ENCODE measurements around the gene LRRFIP1. TPM values are rescaled to one million over a fixed set of nuclear protein-coding genes. Genes with fewer than 3 reads are reported as not detected.

LRRFIP1 gene
- total RNA-seq, 4 donors from 2014 or later, result 51.5 to 95.4 (median 65.6) TPM

- H3K27ac ChIP-seq, result no peak overlapping the region
- H3K9me3 ChIP-seq, result no peaks in the 10 kb centered on the region
- 63 to 78% methylated on average over 2 of the region's 2 CpGs for WGBS, 2 donors
- no peaks in the 10 kb centered on the region for H3K4me1 ChIP-seq
- no peak for TF ChIP-seq POLR2A (IDR thresholded peaks at IDR 0.05)
- TF ChIP-seq EP300 (IDR thresholded peaks at IDR 0.05), result no peak
- no peak for TF ChIP-seq CTCF (IDR thresholded peaks at IDR 0.05)
- H3K36me3 ChIP-seq, result no peaks in the 10 kb centered on the region
- H3K4me3 ChIP-seq, result no peak overlapping the region
- DNase-seq (ENCODE audit: low spot score in 2 of 2), result no peak
- no peaks in the 10 kb centered on the region for H3K27me3 ChIP-seq
These were observed 193.0 kb downstream of the LRRFIP1 start for GRCh38 chr2:237820421-237820820.

DNA sequence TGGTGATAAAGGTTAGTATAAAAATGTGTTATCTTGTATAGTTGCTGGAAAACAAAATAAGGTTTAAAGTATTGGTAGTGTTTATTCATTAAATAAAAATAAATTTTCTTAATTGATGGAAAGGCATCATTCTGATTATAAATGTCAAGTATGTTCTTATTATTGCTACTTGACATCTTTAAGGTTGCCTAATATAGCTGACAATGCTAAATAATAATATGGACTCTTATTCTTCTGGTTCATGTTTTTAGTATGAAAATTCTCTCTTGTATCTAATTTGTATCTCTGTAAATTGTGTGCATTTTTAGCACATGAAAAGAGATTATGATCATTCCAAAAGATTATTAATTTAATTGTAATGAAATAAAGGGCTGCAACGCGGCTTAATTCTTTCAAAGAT lies 196.2 kb downstream of the LRRFIP1 start:
- Histone ChIP-seq H3K27ac (no peak overlapping the region), H3K4me3 (no peak overlapping the region), H3K27me3 (no peaks in the 10 kb centered on the region), H3K9me3 (no peaks in the 10 kb centered on the region), H3K4me1 (no peaks in the 10 kb centered on the region), H3K36me3 (no peaks in the 10 kb centered on the region)
- 98 to 99% methylated on average over 2 of the region's 2 CpGs for WGBS, 2 donors
- TF ChIP-seq CTCF (IDR thresholded peaks at IDR 0.05) (no peak), POLR2A (IDR thresholded peaks at IDR 0.05) (no peak), EP300 (IDR thresholded peaks at IDR 0.05) (no peak)
- DNase-seq (ENCODE audit: low spot score in 2 of 2), result no peak

GRCh38 chr2:237824085-237824484 lies 196.7 kb downstream of the LRRFIP1 start:
- no peak for DNase-seq (ENCODE audit: low spot score in 2 of 2)
- Histone ChIP-seq H3K9me3 (no peaks in the 10 kb centered on the region), H3K27ac (no peak overlapping the region), H3K27me3 (no peaks in the 10 kb centered on the region), H3K4me1 (no peaks in the 10 kb centered on the region), H3K36me3 (no peaks in the 10 kb centered on the region), H3K4me3 (no peak overlapping the region)
- TF ChIP-seq POLR2A (IDR thresholded peaks at IDR 0.05) (no peak), EP300 (IDR thresholded peaks at IDR 0.05) (no peak), CTCF (IDR thresholded peaks at IDR 0.05) (no peak)
- WGBS, 2 donors, result 80 to 83% methylated on average over 6 of the region's 6 CpGs

- no peak overlapping the region for H3K27ac ChIP-seq
- H3K36me3 ChIP-seq, result no peaks in the 10 kb centered on the region
- 88 to 91% methylated on average over 3 of the region's 3 CpGs for WGBS, 2 donors
- DNase-seq (ENCODE audit: low spot score in 2 of 2), result no peak
- H3K4me1 ChIP-seq, result no peaks in the 10 kb centered on the region
- H3K27me3 ChIP-seq, result no peaks in the 10 kb centered on the region
- no peaks in the 10 kb centered on the region for H3K9me3 ChIP-seq
- no peak for TF ChIP-seq CTCF (IDR thresholded peaks at IDR 0.05)
- no peak for TF ChIP-seq EP300 (IDR thresholded peaks at IDR 0.05)
- TF ChIP-seq POLR2A (IDR thresholded peaks at IDR 0.05), result no peak
- H3K4me3 ChIP-seq, result no peak overlapping the region
These were observed 200.1 kb downstream of the LRRFIP1 start for GRCh38 chr2:237827421-237827987.

Other genes starting within 250 kb of the LRRFIP1 start
- 100 to 1,000 TPM; 228 to 558 (median 364) TPM for gene COL6A3, start 213.4 kb upstream of the LRRFIP1 start, total RNA-seq
- 100 to 1,000 TPM in 1 of 4 donors, 10 to 100 TPM in 3; 41.4 to 108 (median 62.1) TPM for gene MLPH, start 140.3 kb upstream of the LRRFIP1 start, total RNA-seq
- not detected for gene PRLH, start 61.0 kb upstream of the LRRFIP1 start, total RNA-seq
- gene RAB17, start 36.9 kb upstream of the LRRFIP1 start, total RNA-seq, result 1 to 10 TPM in 1 of 4 donors, under 1 TPM in 1, not detected in 2; 0.63 to 2.1 TPM
- gene RBM44, start 171.2 kb downstream of the LRRFIP1 start, total RNA-seq, result under 1 TPM; under 0.01 to 0.59 (median 0.36) TPM
- 100 to 1,000 TPM in 1 of 4 donors, 10 to 100 TPM in 3; 60.6 to 105 (median 76.2) TPM for gene RAMP1, start 232.0 kb downstream of the LRRFIP1 start, total RNA-seq